Aorta (tissue), 5 donors: ENCODE data around the gene TMEM234. TPM values are rescaled to one million over a fixed set of nuclear protein-coding genes. Genes with fewer than 3 reads are reported as not detected.
"Not testable (repeated sequence)": the region's sequence is repeated elsewhere in the genome, so short reads cannot be mapped to it uniquely, and the experiment has no call there.

Experiments
- ATAC-seq: fragments of 200-7000 bp; cut with Tn5 transposase; one replicate; pipeline ENCODE4 v1.9.1; 2022; ENCODE audit warnings: moderate library complexity; ENCODE audit not compliant: low FRiP score
- DNase-seq, 2 donors: peaks; one replicate each; pipeline ENCODE4 v3.0.0-alpha.2; 2020
- H3K27ac ChIP-seq, 2 donors: one replicate each; pipeline ENCODE4 v1.5.1; 2013; ENCODE audit warnings: low read length in 2 of 2, mild to moderate bottlenecking in 2 of 2, moderate library complexity in 2 of 2, control low read depth in 1 of 2, inconsistent platforms in 1 of 2, low read depth in 1 of 2
- H3K27me3 ChIP-seq, 2 donors: one replicate each; pipeline ENCODE4 v1.6.1; 2013; ENCODE audit warnings: control low read depth in 1 of 2, low read length in 1 of 2, mild to moderate bottlenecking in 1 of 2, moderate library complexity in 1 of 2; ENCODE audit not compliant: insufficient read depth in 2 of 2, control insufficient read depth in 1 of 2
- H3K36me3 ChIP-seq, 2 donors: one replicate each; pipeline ENCODE4 v1.6.1; 2013; ENCODE audit warnings: control low read depth in 1 of 2, low read length in 1 of 2, mild to moderate bottlenecking in 1 of 2; ENCODE audit not compliant: insufficient read depth in 2 of 2, control insufficient read depth in 1 of 2
- H3K4me1 ChIP-seq, 2 donors: one replicate each; pipeline ENCODE4 v1.6.1; 2013; ENCODE audit warnings: low read length in 2 of 2, control low read depth in 1 of 2, mild to moderate bottlenecking in 1 of 2, moderate library complexity in 1 of 2; ENCODE audit not compliant: insufficient read depth in 2 of 2, control insufficient read depth in 1 of 2
- H3K4me3 ChIP-seq, 2 donors: one replicate each; pipeline ENCODE4 v1.5.1; 2013; ENCODE audit warnings: low read length in 2 of 2, control low read depth in 1 of 2, mild to moderate bottlenecking in 1 of 2
- H3K9me3 ChIP-seq: one replicate; pipeline ENCODE4 v1.6.1; 2013; ENCODE audit warnings: mild to moderate bottlenecking, low read length; ENCODE audit not compliant: control insufficient read depth
- WGBS, 2 donors: extraction: QIAGEN DNeasy Blood & Tissue Kit; methylation state at CpG; one replicate each; pipeline ENCODE4 v1.1.7; 2013; 5-methylcytosine and 5-hydroxymethylcytosine counted together
- intact Hi-C, 2 donors: fragments of 100-400 bp; cut with DNase I; formaldehyde crosslinking; loops; one replicate each; pipeline versions ENCODE4 v1.14.2 to v1.15.0; 2022
- long read RNA-seq, 2 donors: library from polyadenylated mRNA; unstranded; transcript quantifications; one replicate each; pipeline ENCODE4 v2.0.0, GENCODE V29; 2020 to 2021
- polyA plus RNA-seq, 2 donors: library from polyadenylated mRNA; stranded (reverse); fragments of 200-250 nt; gene quantifications; one replicate each; pipeline ENCODE4 v1.2.3, GENCODE V29; 2013
- total RNA-seq, 2 donors: library from RNA; stranded (reverse); fragmentation: NEBNext Ultra II Directional; extraction: Animal tissue kit (Norgen Biotek cat#: 25700); gene quantifications; one replicate each; pipeline ENCODE4 v1.2.1, GENCODE V29; 2021
- donor health status: healthy with polysubstance abuse.
- donor health status: Bipolar disorder and iron deficiency.
- donor health status: DM: no; HTN: no; CAD: no.
- donor health status: DM: no; HTN: no; CAD: no.
- donor health status: DM: yes; HTN: yes; CAD: no.

TMEM234 gene
- total RNA-seq (10 to 100 TPM; 18.0 to 24.3 TPM), polyA plus RNA-seq (10 to 100 TPM; 10.4 to 21.0 TPM)
- long read RNA-seq, donor 1, partial matches to known transcripts = 4 of 19 reads
- long read RNA-seq, donor 1, other reads (novel, unspliced or antisense) = 14 of 19 reads
- long read RNA-seq, donor 2, partial matches to known transcripts = 2 of 10 reads
- long read RNA-seq, donor 2, other reads (novel, unspliced or antisense) = 3 of 10 reads

GRCh38 chr1:32221980-32222755 is at the start of gene TMEM234, which contains the start of gene EIF3I:
TMEM234 (minus strand) TSS chr1:32222353; CDS start chr1:32222322, 31 bp downstream.
EIF3I (plus strand) TSS chr1:32222407; CDS start chr1:32222442, 35 bp downstream.
- Histone ChIP-seq H3K4me3 (peak within 1 kb of the TSS; percentile 85 to 88), H3K27ac (peak within 1 kb of the TSS in 1 of 2 donors; percentile 84), H3K27me3 (no peaks in the 10 kb centered on the region), H3K9me3 (no peaks in the 10 kb centered on the region), H3K4me1 (peaks cover 2 to 3% of the 10 kb centered on the region in 2 donors), H3K36me3 (no peaks in the 10 kb centered on the region)
- DNase-seq (peak; percentile 96 to 97), ATAC-seq (peak; percentile 95)
- whole genome bisulfite sequencing, 2 donors = 0% methylated on average over 45 to 46 of the region's 46 CpGs
- intact Hi-C loops = loop anchor here in 1 of 2 donors (1.0 kb wide), 1 partner anchor 19 kb away; no protein-coding TSS in a partner anchor

- intact Hi-C loops = no loop called here
- Histone ChIP-seq H3K27ac (no peak overlapping the region), H3K27me3 (no peaks in the 10 kb centered on the region), H3K9me3 (no peaks in the 10 kb centered on the region), H3K4me1 (peaks cover 0 to 2% of the 10 kb centered on the region in 2 donors), H3K36me3 (no peaks in the 10 kb centered on the region), H3K4me3 (no peak overlapping the region)
- DNase-seq = no peak
- ATAC-seq = no peak
Measured at GRCh38 chr1:32269744-32270143, 47.6 kb upstream of the TMEM234 start.

- no peak for ATAC-seq
- Histone ChIP-seq H3K36me3 (no peaks in the 10 kb centered on the region), H3K9me3 (no peaks in the 10 kb centered on the region), H3K4me1 (peaks cover 0 to 2% of the 10 kb centered on the region in 2 donors), H3K27me3 (no peaks in the 10 kb centered on the region), H3K27ac (no peak overlapping the region), H3K4me3 (no peak overlapping the region)
- intact Hi-C loops = no loop called here
- WGBS, 2 donors = 11 to 15% methylated on average over 7 of the region's 7 CpGs
- no peak for DNase-seq
Measured at GRCh38 chr1:32266921-32267591, 44.9 kb upstream of the TMEM234 start.

DNA sequence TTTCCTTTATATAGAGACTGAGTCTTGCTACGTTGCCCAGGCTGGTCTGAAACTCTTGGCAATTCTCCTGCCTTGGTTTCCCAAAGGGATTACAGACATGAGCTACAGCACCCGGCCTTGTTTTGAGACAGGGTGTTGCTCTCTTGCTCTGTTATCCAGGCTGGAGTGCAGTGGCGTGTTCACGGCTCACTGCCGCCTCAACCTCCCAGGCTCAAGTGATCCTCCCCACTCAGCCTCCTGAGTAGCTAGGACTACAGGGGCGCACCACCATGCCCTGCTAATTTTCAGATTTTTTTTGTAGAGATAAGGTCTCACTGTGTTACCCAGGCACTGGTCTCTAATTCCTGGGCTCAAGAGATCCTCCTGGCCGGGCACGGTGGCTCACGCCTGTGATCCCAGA is 43.7 kb upstream of the TMEM234 start:
- Histone ChIP-seq H3K9me3 (no peaks in the 10 kb centered on the region), H3K36me3 (no peaks in the 10 kb centered on the region), H3K27me3 (no peaks in the 10 kb centered on the region), H3K4me3 (no peak overlapping the region), H3K4me1 (peaks cover 0 to 2% of the 10 kb centered on the region in 2 donors), H3K27ac (no peak overlapping the region)
- DNase-seq (no peak), ATAC-seq (no peak)
- 92 to 95% methylated on average over 9 of the region's 9 CpGs for WGBS, 2 donors
- intact Hi-C loops = no loop called here

- Histone ChIP-seq H3K27me3 (no peaks in the 10 kb centered on the region), H3K4me1 (peaks cover 0 to 2% of the 10 kb centered on the region in 2 donors), H3K9me3 (no peaks in the 10 kb centered on the region), H3K36me3 (no peaks in the 10 kb centered on the region), H3K4me3 (no peak overlapping the region), H3K27ac (no peak overlapping the region)
- ATAC-seq (no peak), DNase-seq (no peak)
- 91 to 92% methylated on average over 4 of the region's 4 CpGs for WGBS, 2 donors
- intact Hi-C loops = no loop called here
Measured at GRCh38 chr1:32263744-32264143, 41.6 kb upstream of the TMEM234 start.

GRCh38 chr1:32263236-32263593 is 41.1 kb upstream of the TMEM234 start:
- H3K4me1 ChIP-seq, intact Hi-C loops, ATAC-seq, H3K27me3 ChIP-seq, H3K4me3 ChIP-seq, H3K9me3 ChIP-seq, H3K27ac ChIP-seq, H3K36me3 ChIP-seq, DNase-seq: not testable (repeated sequence)
- WGBS, 2 donors = 95 to 97% methylated on average over 4 of the region's 4 CpGs

- intact Hi-C loops = no loop called here
- Histone ChIP-seq H3K4me1 (no peaks in the 10 kb centered on the region), H3K4me3 (no peak overlapping the region), H3K27ac (no peak overlapping the region), H3K36me3 (no peaks in the 10 kb centered on the region), H3K27me3 (no peaks in the 10 kb centered on the region), H3K9me3 (no peaks in the 10 kb centered on the region)
- no peak for ATAC-seq
- WGBS, 2 donors = 87 to 89% methylated on average over 6 of the region's 6 CpGs
- DNase-seq = no peak
Measured at GRCh38 chr1:32257227-32257508, 35.0 kb upstream of the TMEM234 start.

DNA sequence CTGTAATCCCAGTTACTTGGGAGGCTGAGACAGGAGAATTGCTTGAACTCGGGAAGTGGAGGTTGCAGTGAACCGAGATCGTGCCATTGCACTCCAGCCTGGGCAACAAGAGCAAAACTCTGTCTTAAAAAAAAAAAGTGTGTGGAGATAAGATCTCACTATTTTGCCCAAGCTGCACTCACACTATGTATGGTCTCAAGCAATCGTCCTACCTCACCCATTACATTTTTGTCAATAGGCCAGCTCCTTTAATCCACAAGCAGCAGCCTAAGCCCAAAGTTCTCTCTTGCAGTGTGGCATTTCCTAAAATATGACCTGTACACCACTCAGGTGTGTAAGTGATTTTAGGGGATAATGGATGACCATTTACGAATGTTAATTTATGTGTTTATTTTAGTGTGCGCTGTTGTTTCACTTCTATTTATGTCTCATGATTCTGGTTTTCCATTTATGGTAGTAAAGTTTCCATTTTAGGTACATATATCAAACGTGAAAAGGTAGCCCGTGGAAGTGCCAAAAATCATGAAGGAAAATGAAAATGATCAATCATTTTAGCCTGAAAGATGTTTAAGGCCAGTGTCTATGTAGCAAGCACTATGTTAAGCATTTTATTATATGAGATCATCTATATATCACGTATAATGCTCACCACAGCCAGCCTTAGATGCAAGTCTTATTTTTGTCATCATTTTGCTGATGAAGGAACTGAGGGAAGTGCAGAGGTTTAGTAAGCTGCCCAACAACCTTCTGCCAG is 34.5 kb upstream of the TMEM234 start:
- Histone ChIP-seq H3K36me3 (no peaks in the 10 kb centered on the region), H3K4me3 (no peak overlapping the region), H3K27ac (no peak overlapping the region), H3K27me3 (no peaks in the 10 kb centered on the region), H3K9me3 (no peaks in the 10 kb centered on the region), H3K4me1 (no peaks in the 10 kb centered on the region)
- 60 to 64% methylated on average over 9 of the region's 9 CpGs for WGBS, 2 donors
- intact Hi-C loops = no loop called here
- DNase-seq (no peak), ATAC-seq (no peak)
